ENCODE measurements around the gene TNFAIP3. TPM values are rescaled to one million over a fixed set of nuclear protein-coding genes. Genes with fewer than 3 reads are reported as not detected.

The TNFAIP3 gene
- 3.8 and 10.6 TPM in 2 replicates for total RNA-seq

DNA sequence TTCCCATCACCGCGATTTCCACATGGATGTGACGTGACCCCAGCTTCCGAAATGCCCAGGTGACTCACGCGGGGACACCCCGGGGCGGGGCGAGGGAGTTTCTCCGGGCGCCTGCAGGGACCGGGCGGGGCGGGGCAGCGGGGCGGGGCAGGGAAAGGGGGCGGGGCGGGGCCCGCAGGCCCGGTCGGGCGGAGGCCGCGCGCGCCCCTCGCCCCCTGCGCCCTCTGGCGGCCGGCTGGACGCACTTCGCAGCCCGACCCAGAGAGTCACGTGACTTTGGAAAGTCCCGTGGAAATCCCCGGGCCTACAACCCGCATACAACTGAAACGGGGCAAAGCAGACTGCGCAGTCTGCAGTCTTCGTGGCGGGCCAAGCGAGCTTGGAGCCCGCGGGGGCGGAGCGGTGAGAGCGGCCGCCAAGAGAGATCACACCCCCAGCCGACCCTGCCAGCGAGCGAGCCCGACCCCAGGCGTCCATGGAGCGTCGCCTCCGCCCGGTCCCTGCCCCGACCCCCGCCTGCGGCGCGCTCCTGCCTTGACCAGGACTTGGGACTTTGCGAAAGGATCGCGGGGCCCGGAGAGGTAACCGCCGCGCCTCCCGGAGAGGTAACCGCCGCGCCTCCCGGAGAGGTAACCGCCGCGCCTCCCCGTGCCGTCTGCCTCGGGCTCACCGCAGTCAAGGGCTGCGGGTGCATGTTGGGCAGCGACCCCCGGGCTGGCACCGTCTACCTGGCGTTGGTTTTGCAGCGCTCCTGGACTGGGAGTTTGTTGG lies at the start of gene TNFAIP3:
TNFAIP3 (plus strand) TSS at position 346 of the 771 bp plus-strand sequence. CDS start 3,969 bp downstream, outside the sequence.

Other genes starting within 250 kb of the TNFAIP3 start
- 34.5 and 46.6 TPM in 2 replicates for gene PERP, start 240.2 kb downstream of the TNFAIP3 start, total RNA-seq

All from smooth muscle cell of trachea (primary cell).